T-helper 1 cell treated with Interleukin-12 subunit alpha and Interleukin-12 subunit beta and Interleukin-4 antibody, amounts not matched to agents 30 μg/mL and 1 μg/mL, for 36 hours (primary cell): Measurements from ENCODE around the gene RPS19.
A peak's percentile ranks its signal among the peaks of the same experiment; 100 is the strongest.

Source experiments
- H3K27ac Mint-ChIP-seq: one replicate; pipeline ENCODE4 v1.8.0; 2021; ENCODE audit warnings: mild to moderate bottlenecking, mixed read lengths
- H3K27me3 Mint-ChIP-seq: one replicate; pipeline ENCODE4 v1.8.0; 2021; ENCODE audit warnings: low read depth, mixed read lengths
- H3K36me3 Mint-ChIP-seq: one replicate; pipeline ENCODE4 v1.8.0; 2021; ENCODE audit warnings: low read depth, mixed read lengths
- H3K4me1 Mint-ChIP-seq: one replicate; pipeline ENCODE4 v1.8.0; 2021; ENCODE audit warnings: low read depth, mixed read lengths
- H3K4me3 Mint-ChIP-seq: one replicate; pipeline ENCODE4 v1.8.0; 2021; ENCODE audit warnings: mild to moderate bottlenecking, moderate library complexity, mixed read lengths
- H3K9me3 Mint-ChIP-seq: one replicate; pipeline ENCODE4 v1.8.0; 2021; ENCODE audit warnings: mixed read lengths

Gene RPS19

GRCh38 chr19:41847351-41848105, 12.5 kb upstream of the RPS19 start:
- Mint-ChIP-seq H3K27me3 (peaks cover 27% of the 10 kb centered on the region), H3K4me1 (no peaks in the 10 kb centered on the region), H3K9me3 (no peaks in the 10 kb centered on the region), H3K4me3 (no peak overlapping the region), H3K36me3 (no peaks in the 10 kb centered on the region), H3K27ac (no peak overlapping the region)

- H3K36me3 Mint-ChIP-seq: no peaks in the 10 kb centered on the region
- peaks cover 30% of the 10 kb centered on the region for H3K27me3 Mint-ChIP-seq
- H3K27ac Mint-ChIP-seq: no peak overlapping the region
- no peak overlapping the region for H3K4me3 Mint-ChIP-seq
- no peaks in the 10 kb centered on the region for H3K4me1 Mint-ChIP-seq
- H3K9me3 Mint-ChIP-seq: no peaks in the 10 kb centered on the region
These were observed 11.4 kb upstream of the RPS19 start for GRCh38 chr19:41848666-41849065.

GRCh38 chr19:41849067-41849466, 11.0 kb upstream of the RPS19 start:
- no peak overlapping the region for H3K4me3 Mint-ChIP-seq
- H3K36me3 Mint-ChIP-seq: no peaks in the 10 kb centered on the region
- no peak overlapping the region for H3K27ac Mint-ChIP-seq
- no peaks in the 10 kb centered on the region for H3K9me3 Mint-ChIP-seq
- no peaks in the 10 kb centered on the region for H3K4me1 Mint-ChIP-seq
- H3K27me3 Mint-ChIP-seq: peaks cover 27% of the 10 kb centered on the region

GRCh38 chr19:41850381-41850780, 9.7 kb upstream of the RPS19 start:
- Mint-ChIP-seq H3K9me3 (no peaks in the 10 kb centered on the region), H3K4me3 (no peak overlapping the region), H3K27me3 (peaks cover 36% of the 10 kb centered on the region), H3K4me1 (no peaks in the 10 kb centered on the region), H3K36me3 (no peaks in the 10 kb centered on the region), H3K27ac (no peak overlapping the region)

GRCh38 chr19:41851456-41851855, 8.6 kb upstream of the RPS19 start:
- Mint-ChIP-seq H3K9me3 (no peaks in the 10 kb centered on the region), H3K27ac (no peak overlapping the region), H3K4me3 (no peak overlapping the region), H3K36me3 (no peaks in the 10 kb centered on the region), H3K27me3 (peaks cover 36% of the 10 kb centered on the region), H3K4me1 (no peaks in the 10 kb centered on the region)

GRCh38 chr19:41853344-41853743, 6.7 kb upstream of the RPS19 start:
- Mint-ChIP-seq H3K27ac (no peak overlapping the region), H3K9me3 (no peaks in the 10 kb centered on the region), H3K36me3 (no peaks in the 10 kb centered on the region), H3K4me1 (no peaks in the 10 kb centered on the region), H3K4me3 (no peak overlapping the region), H3K27me3 (peaks cover 36% of the 10 kb centered on the region)

GRCh38 chr19:41853768-41854167, 6.3 kb upstream of the RPS19 start:
- no peaks in the 10 kb centered on the region for H3K4me1 Mint-ChIP-seq

GRCh38 chr19:41859213-41859617, 840 bp upstream of the RPS19 start:
- Mint-ChIP-seq H3K9me3 (no peaks in the 10 kb centered on the region), H3K27ac (peak overlapping the region; percentile 96), H3K36me3 (peaks cover 36% of the 10 kb centered on the region), H3K4me1 (peaks cover 31% of the 10 kb centered on the region), H3K27me3 (peaks cover 9% of the 10 kb centered on the region), H3K4me3 (peak overlapping the region; percentile 91)

More at GRCh38 chr19:41853768-41854167, 6.3 kb upstream of the RPS19 start:
- no peaks in the 10 kb centered on the region for H3K9me3 Mint-ChIP-seq
- no peaks in the 10 kb centered on the region for H3K36me3 Mint-ChIP-seq
- peaks cover 35% of the 10 kb centered on the region for H3K27me3 Mint-ChIP-seq
- H3K27ac Mint-ChIP-seq: no peak overlapping the region
- H3K4me3 Mint-ChIP-seq: no peak overlapping the region

- H3K27ac Mint-ChIP-seq: peak overlapping the region; percentile 89
- no peaks in the 10 kb centered on the region for H3K9me3 Mint-ChIP-seq
- peak overlapping the region; percentile 91 for H3K4me3 Mint-ChIP-seq
- H3K27me3 Mint-ChIP-seq: no peaks in the 10 kb centered on the region
- H3K4me1 Mint-ChIP-seq: peaks cover 39% of the 10 kb centered on the region
- peaks cover 48% of the 10 kb centered on the region for H3K36me3 Mint-ChIP-seq
These were observed 512 bp downstream of the RPS19 start for GRCh38 chr19:41860419-41861115.

- Mint-ChIP-seq H3K4me3 (peak overlapping the region; percentile 91), H3K36me3 (peaks cover 51% of the 10 kb centered on the region), H3K9me3 (no peaks in the 10 kb centered on the region), H3K4me1 (peaks cover 41% of the 10 kb centered on the region), H3K27ac (peak overlapping the region; percentile 89), H3K27me3 (no peaks in the 10 kb centered on the region)
These were observed 1.2 kb downstream of the RPS19 start for GRCh38 chr19:41861116-41861768.

GRCh38 chr19:41861846-41862245, 1.8 kb downstream of the RPS19 start:
- no peaks in the 10 kb centered on the region for H3K27me3 Mint-ChIP-seq
- peak overlapping the region; percentile 89 for H3K27ac Mint-ChIP-seq
- H3K9me3 Mint-ChIP-seq: no peaks in the 10 kb centered on the region
- H3K4me3 Mint-ChIP-seq: peak overlapping the region; percentile 91
- peaks cover 53% of the 10 kb centered on the region for H3K36me3 Mint-ChIP-seq
- peaks cover 44% of the 10 kb centered on the region for H3K4me1 Mint-ChIP-seq

GRCh38 chr19:41862445-41862986, 2.5 kb downstream of the RPS19 start:
- Mint-ChIP-seq H3K4me3 (peak overlapping the region; percentile 91), H3K36me3 (peaks cover 53% of the 10 kb centered on the region)

GRCh38 chr19:41863209-41863931, 3.3 kb downstream of the RPS19 start:
- Mint-ChIP-seq H3K4me1 (peaks cover 51% of the 10 kb centered on the region), H3K9me3 (no peaks in the 10 kb centered on the region), H3K36me3 (peaks cover 60% of the 10 kb centered on the region), H3K4me3 (peak overlapping the region; percentile 91), H3K27me3 (no peaks in the 10 kb centered on the region), H3K27ac (peak overlapping the region; percentile 52)

More at GRCh38 chr19:41862445-41862986, 2.5 kb downstream of the RPS19 start:
- Mint-ChIP-seq H3K4me1 (peaks cover 45% of the 10 kb centered on the region), H3K27ac (peak overlapping the region; percentile 55), H3K27me3 (no peaks in the 10 kb centered on the region), H3K9me3 (no peaks in the 10 kb centered on the region)

GRCh38 chr19:41864374-41864773, 4.3 kb downstream of the RPS19 start:
- H3K27me3 Mint-ChIP-seq: no peaks in the 10 kb centered on the region
- peak overlapping the region; percentile 22 for H3K27ac Mint-ChIP-seq
- peaks cover 63% of the 10 kb centered on the region for H3K36me3 Mint-ChIP-seq
- no peaks in the 10 kb centered on the region for H3K9me3 Mint-ChIP-seq
- peak overlapping the region; percentile 21 for H3K4me3 Mint-ChIP-seq
- H3K4me1 Mint-ChIP-seq: peaks cover 52% of the 10 kb centered on the region
